ENCODE data around the gene EHMT1. TPM values are rescaled to one million over a fixed set of nuclear protein-coding genes. Genes with fewer than 3 reads are reported as not detected.

EHMT1 gene
- total and polyA plus RNA-seq, 2 donors, result 44.7 to 48.6 TPM

DNA sequence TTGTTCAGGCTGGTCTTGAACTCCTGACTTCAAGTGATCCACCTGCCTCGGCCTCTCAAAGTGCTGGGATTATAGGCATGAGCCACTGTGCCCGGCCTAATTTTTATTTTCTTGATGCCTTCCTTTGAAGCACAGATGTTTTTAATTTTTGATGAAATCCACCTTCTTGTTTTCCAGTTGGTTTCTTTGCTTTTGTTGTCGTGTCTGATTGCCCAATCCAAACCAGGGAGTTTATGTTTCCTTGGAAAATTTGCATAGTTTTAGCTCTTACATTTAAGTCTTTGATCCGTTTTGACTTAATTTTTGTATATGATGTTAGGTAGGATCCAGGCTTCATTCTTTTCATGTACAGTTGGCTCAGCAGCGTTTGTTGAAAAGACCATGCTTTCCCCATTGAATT, 15.2 kb downstream of the EHMT1 start:
- DNase-seq (ENCODE audit: extremely low spot score), result no peak
- H3K4me3 ChIP-seq (ENCODE audit: low read depth, low read length), result no peak overlapping the region
- no peak overlapping the region for H3K27ac ChIP-seq (ENCODE audit: low read depth)
- WGBS, result 71% methylated on average over 5 of the region's 5 CpGs
- H3K4me1 ChIP-seq (ENCODE audit: insufficient read depth), result no peaks in the 10 kb centered on the region
- H3K36me3 ChIP-seq (ENCODE audit: insufficient read depth), result no peaks in the 10 kb centered on the region

DNA sequence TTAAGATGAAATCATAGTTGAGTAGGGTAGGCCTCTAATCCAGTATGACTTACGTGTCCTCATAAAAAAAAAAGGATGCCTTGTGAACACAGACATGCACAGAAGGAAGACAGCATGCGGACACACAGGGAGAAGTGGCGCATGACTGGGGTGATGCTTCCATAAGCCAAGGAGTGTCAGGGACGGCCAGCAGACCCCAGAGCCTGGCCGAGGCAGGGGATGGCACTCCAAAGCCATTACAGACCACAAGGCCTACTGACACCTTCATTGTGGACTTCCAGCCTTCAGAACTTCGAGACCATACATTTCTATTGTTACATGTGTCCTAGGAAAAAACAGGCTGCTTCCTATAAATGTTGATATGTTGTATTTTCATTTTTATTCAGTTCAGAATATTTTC, 19.9 kb downstream of the EHMT1 start:
- no peaks in the 10 kb centered on the region for H3K4me1 ChIP-seq (ENCODE audit: insufficient read depth)
- no peaks in the 10 kb centered on the region for H3K36me3 ChIP-seq (ENCODE audit: insufficient read depth)
- H3K4me3 ChIP-seq (ENCODE audit: low read depth, low read length), result no peak overlapping the region
- no peak for DNase-seq (ENCODE audit: extremely low spot score)
- 90% methylated on average over 6 of the region's 6 CpGs for WGBS
- H3K27ac ChIP-seq (ENCODE audit: low read depth), result no peak overlapping the region

DNA sequence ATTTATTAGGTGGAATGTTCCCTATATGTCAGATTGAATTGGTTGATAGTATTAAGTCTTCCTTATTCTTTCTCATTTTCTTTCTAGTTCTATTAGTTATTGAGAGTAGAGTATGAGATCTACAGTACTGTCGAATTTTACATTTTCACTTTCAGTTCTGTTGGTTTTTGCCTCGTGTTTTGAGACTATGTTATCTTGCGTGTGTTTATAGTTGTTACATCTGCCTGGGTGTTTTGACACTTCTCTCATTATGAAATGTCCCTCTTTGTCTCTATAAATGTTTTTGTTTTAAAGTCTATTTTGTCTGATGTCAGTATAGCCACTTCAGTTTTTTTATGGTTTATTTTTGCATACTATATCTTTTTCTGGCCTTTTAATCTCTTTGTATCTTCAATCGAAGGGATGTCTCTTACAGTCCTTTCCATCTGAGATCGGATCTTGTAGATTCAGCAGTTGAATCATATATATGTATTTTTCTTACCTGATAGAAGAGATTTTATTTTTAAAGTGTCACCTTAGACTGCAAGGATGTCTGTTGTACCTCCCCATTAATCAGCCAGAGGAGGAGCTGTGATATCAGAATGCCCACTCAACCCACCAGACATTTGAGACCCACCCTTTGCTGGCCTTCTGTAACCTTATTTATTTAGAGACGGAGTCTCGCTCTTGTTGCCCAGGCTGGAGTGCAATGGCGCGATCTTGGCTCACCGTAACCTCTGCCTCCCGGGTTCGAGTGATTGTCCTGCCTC, 20.7 kb downstream of the EHMT1 start:
- DNase-seq (ENCODE audit: extremely low spot score), result no peak
- 74% methylated on average over 12 of the region's 12 CpGs for WGBS
- H3K4me1 ChIP-seq (ENCODE audit: insufficient read depth), result no peaks in the 10 kb centered on the region
- no peaks in the 10 kb centered on the region for H3K36me3 ChIP-seq (ENCODE audit: insufficient read depth)
- H3K4me3 ChIP-seq (ENCODE audit: low read depth, low read length), result no peak overlapping the region
- peak overlapping the region; percentile 52 for H3K27ac ChIP-seq (ENCODE audit: low read depth)

DNA sequence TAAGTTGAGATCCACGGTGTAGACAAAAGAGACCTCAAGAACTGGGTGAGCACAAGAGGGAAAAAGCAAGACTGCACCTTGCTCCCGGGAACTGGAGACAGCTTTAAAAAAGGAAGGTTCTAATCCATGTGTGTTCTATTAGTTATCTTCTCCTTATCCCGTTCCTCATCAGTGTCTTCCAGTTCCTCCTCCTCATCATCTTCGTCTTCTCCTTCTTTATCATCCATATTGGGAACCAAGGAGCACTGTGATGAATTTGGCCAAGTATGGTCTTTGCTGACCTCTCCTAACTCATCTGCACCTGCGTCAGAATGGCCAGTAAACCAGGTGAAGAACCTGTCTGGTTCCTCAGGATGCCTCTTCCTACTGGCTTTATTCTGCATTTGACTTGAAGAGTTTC, 22.1 kb downstream of the EHMT1 start:
- H3K4me3 ChIP-seq (ENCODE audit: low read depth, low read length), result no peak overlapping the region
- DNase-seq (ENCODE audit: extremely low spot score), result no peak
- WGBS, result 96% methylated on average over 5 of the region's 5 CpGs
- H3K4me1 ChIP-seq (ENCODE audit: insufficient read depth), result no peaks in the 10 kb centered on the region
- no peak overlapping the region for H3K27ac ChIP-seq (ENCODE audit: low read depth)
- no peaks in the 10 kb centered on the region for H3K36me3 ChIP-seq (ENCODE audit: insufficient read depth)

DNA sequence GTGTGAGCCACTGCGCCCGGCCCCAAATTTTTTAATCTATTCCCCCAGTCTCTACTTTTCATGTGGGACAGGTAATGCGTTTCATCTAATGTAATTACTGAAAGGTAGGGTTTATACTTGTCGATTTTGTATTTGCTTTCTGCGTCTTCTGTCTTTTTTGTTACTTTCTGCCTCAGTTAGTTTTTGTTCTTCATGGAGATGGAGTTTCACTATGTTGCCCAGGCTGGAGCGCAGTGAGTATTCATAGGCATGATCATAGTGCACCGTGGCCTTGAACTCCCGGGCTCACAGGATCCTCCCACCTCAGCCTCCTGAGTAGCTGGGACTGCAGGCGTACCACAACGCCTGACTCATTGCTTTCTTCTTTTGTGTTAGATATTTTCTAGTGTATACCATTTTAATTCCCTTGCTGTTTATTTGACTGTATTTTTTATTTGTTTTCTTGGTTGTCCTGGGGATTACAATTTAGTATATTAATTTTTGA, 23.4 kb downstream of the EHMT1 start:
- no peaks in the 10 kb centered on the region for H3K4me1 ChIP-seq (ENCODE audit: insufficient read depth)
- H3K36me3 ChIP-seq (ENCODE audit: insufficient read depth), result no peaks in the 10 kb centered on the region
- no peak overlapping the region for H3K4me3 ChIP-seq (ENCODE audit: low read depth, low read length)
- H3K27ac ChIP-seq (ENCODE audit: low read depth), result no peak overlapping the region
- WGBS, result 95% methylated on average over 10 of the region's 10 CpGs
- DNase-seq (ENCODE audit: extremely low spot score), result no peak

DNA sequence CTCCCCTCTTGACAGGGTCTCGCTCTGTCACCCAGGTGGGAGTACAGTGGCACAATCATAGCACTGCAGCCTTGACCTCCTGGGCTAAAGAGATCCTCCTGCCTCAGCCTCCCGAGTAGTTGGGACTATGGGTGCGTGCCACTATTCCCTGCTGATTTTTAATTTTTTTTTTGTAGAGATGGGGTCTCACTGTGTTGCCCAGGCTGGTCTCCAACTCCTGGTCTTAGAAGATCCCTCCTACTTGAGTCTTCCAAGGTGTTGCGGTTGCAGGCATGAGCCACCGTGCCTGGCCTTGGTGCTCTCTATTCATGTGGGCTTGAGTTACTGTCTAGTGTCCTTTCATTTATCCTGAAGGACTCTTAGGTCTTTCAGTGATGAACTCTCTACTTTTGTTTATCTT, 24.1 kb downstream of the EHMT1 start:
- Histone ChIP-seq H3K4me1 (ENCODE audit: insufficient read depth) (no peaks in the 10 kb centered on the region), H3K4me3 (ENCODE audit: low read depth, low read length) (no peak overlapping the region), H3K27ac (ENCODE audit: low read depth) (no peak overlapping the region), H3K36me3 (ENCODE audit: insufficient read depth) (no peaks in the 10 kb centered on the region)
- 97% methylated on average over 5 of the region's 5 CpGs for WGBS
- DNase-seq (ENCODE audit: extremely low spot score), result no peak

DNA sequence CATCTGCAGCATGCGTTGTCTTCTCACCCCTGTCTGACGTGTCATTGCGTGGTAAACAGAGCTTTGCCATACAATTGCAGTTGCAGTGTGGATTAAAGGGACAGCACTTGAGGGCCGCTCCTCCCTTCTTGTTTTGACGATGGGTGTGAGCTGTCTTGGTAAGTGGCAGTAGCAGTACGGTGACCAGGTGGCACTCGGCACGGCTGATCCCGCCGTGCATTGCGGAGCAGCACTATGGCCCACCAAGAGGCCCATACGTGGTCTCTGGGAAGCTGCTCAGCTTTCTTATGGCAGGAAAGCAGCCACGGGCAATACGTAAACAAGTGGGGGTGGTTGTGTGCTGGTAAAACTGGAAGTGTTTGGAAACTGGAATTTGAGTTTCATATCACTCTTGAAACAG, 25.1 kb downstream of the EHMT1 start:
- H3K27ac ChIP-seq (ENCODE audit: low read depth), result no peak overlapping the region
- WGBS, result 90% methylated on average over 14 of the region's 14 CpGs
- no peak overlapping the region for H3K4me3 ChIP-seq (ENCODE audit: low read depth, low read length)
- no peak for DNase-seq (ENCODE audit: extremely low spot score)
- no peaks in the 10 kb centered on the region for H3K4me1 ChIP-seq (ENCODE audit: insufficient read depth)
- no peaks in the 10 kb centered on the region for H3K36me3 ChIP-seq (ENCODE audit: insufficient read depth)

DNA sequence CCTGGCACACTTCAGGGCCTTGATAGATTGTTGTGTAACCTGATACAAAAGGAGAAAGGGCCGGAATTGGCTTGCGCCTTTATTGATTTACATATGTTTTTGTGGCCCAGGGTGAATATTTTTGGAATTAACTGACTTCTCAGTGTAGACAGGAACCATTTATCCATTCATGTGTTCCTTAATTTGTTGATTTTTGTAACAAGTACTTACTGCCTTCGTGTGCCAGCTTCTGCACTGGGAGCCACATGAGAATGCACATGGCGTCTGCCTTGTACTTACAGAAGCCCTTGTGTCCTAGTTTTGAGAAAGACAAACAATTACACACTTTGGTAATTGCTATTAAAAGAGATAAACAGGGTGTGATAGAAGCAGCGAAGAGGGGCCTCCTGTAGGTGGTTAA, 26.4 kb downstream of the EHMT1 start:
- WGBS, result 91% methylated on average over 5 of the region's 5 CpGs
- Histone ChIP-seq H3K4me3 (ENCODE audit: low read depth, low read length) (no peak overlapping the region), H3K36me3 (ENCODE audit: insufficient read depth) (no peaks in the 10 kb centered on the region)

DNA sequence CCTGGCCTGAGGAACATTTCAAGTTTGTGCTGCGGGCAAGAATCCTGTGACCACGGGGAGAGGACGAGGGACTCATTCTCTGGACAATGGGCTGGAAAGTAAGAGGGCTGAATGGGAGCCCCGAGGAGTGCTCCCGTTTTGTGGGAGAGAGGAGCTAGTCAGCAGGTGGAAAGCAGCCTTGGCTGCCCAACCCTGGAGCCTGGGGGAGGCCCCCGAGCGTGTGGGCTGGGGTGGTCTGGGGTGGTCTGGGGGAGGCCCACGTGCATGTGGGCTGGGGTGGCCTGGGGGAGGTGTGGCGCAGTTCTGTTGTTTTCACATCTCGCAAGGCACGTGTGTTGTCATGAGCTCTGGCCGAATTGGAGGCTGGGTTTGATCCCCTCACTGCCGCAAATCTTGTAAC, 27.5 kb downstream of the EHMT1 start:
- no peaks in the 10 kb centered on the region for H3K36me3 ChIP-seq (ENCODE audit: insufficient read depth)
- no peak overlapping the region for H3K27ac ChIP-seq (ENCODE audit: low read depth)
- no peak overlapping the region for H3K4me3 ChIP-seq (ENCODE audit: low read depth, low read length)
- H3K4me1 ChIP-seq (ENCODE audit: insufficient read depth), result no peaks in the 10 kb centered on the region
- 91% methylated on average over 13 of the region's 13 CpGs for WGBS
- no peak for DNase-seq (ENCODE audit: extremely low spot score)

More for the DNA sequence above, 26.4 kb downstream of the EHMT1 start:
- Histone ChIP-seq H3K27ac (ENCODE audit: low read depth) (no peak overlapping the region), H3K4me1 (ENCODE audit: insufficient read depth) (no peaks in the 10 kb centered on the region)
- no peak for DNase-seq (ENCODE audit: extremely low spot score)

DNA sequence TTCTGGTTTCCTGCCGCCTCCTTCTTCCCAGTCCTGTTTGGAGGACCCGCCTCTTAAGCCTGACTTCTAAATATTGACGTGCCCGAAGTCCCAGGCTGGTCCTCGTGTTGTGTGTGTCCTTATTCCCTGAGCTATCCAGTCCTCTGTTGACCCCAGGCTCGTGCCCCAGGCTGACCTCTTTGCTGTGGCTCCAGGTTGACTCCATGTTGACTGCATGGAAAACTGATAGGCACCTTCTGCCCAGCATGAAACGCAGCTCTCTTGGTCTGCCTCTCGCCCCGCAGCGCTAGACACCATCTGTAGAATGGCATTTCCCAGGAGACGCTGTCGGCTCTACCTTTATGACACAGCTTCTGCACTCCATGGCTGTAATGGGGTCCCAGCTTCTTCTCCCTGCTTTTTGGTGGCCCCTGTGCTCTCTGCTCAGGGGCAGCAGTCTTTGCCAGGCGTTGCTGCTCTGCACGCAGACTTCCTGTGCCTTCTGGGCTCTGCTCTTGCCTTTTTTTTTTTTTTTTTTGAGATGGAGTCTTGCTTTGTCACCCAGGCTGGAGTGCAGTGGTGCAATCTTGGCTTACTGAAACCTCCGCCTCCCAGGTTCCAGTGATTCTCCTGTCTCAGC, 28.4 kb downstream of the EHMT1 start:
- DNase-seq (ENCODE audit: extremely low spot score), result no peak
- H3K4me3 ChIP-seq (ENCODE audit: low read depth, low read length), result no peak overlapping the region
- 79% methylated on average over 15 of the region's 15 CpGs for WGBS

DNA sequence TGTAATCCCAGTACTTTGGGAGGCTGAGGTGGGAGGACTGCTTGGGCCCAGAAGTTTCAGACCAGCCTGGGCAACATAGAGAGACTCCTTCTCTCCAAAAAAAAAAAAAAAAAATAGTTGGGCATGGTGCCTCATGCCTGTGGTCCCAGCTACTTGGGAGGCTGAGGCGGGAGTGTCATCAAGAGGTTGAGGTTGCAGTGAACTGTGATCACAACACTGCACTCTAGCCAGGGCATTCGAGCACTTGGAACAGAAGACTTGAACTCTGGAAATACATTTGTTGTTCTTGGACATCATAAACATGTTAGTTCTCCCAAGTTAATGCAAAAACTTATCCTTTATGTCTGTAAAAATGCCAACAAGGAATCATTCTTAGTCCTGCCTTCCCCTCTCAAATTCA, 29.6 kb downstream of the EHMT1 start:
- DNase-seq (ENCODE audit: extremely low spot score), result no peak
- Histone ChIP-seq H3K27ac (ENCODE audit: low read depth) (no peak overlapping the region), H3K4me3 (ENCODE audit: low read depth, low read length) (no peak overlapping the region), H3K4me1 (ENCODE audit: insufficient read depth) (no peaks in the 10 kb centered on the region), H3K36me3 (ENCODE audit: insufficient read depth) (no peaks in the 10 kb centered on the region)
- 71% methylated on average over 2 of the region's 2 CpGs for WGBS

More for the DNA sequence above, 28.4 kb downstream of the EHMT1 start:
- Histone ChIP-seq H3K27ac (ENCODE audit: low read depth) (no peak overlapping the region), H3K4me1 (ENCODE audit: insufficient read depth) (no peaks in the 10 kb centered on the region), H3K36me3 (ENCODE audit: insufficient read depth) (no peaks in the 10 kb centered on the region)

DNA sequence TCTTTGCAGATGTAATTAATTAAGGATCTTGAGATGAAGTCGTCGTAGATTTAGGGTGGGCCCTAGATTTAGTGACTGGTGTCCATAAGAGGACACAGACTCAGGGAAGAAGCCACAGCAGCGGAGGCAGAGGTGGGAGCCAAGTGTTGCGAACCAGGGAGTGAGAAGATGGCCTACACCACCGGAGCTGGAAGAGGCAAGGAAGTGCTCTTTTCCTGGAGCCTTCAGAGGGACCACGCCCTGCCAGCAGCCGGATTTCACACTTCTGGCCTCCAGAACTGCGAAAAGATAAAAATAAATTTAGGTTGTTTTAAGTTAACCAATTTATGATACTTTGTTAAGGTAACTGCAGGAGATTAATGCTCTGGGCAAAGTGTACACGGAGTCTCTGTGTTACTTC, 30.7 kb downstream of the EHMT1 start:
- H3K27ac ChIP-seq (ENCODE audit: low read depth), result no peak overlapping the region
- H3K4me3 ChIP-seq (ENCODE audit: low read depth, low read length), result no peak overlapping the region
- no peaks in the 10 kb centered on the region for H3K4me1 ChIP-seq (ENCODE audit: insufficient read depth)
- DNase-seq (ENCODE audit: extremely low spot score), result no peak
- H3K36me3 ChIP-seq (ENCODE audit: insufficient read depth), result no peaks in the 10 kb centered on the region
- WGBS, result 87% methylated on average over 9 of the region's 9 CpGs

DNA sequence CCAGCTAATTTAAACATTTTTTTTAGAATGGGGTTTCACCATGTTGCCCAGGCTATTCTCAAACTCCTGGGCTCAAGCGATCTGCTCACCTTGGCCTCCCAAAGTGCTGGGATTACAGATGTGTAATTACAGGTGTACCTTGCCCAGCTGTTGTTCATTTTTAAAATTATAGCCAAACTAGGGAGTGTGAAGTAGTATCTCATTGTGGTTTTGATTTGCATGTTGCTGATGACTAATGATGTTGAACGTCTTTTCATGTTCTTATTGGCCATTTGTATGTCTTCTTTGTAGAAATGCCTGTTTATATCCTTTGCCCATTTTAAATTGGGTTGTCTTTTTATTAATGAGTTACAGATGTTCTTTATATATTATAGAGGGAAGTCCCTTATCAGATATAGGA, 31.5 kb downstream of the EHMT1 start:
- no peak for DNase-seq (ENCODE audit: extremely low spot score)
- Histone ChIP-seq H3K4me3 (ENCODE audit: low read depth, low read length) (no peak overlapping the region), H3K27ac (ENCODE audit: low read depth) (no peak overlapping the region), H3K36me3 (ENCODE audit: insufficient read depth) (no peaks in the 10 kb centered on the region), H3K4me1 (ENCODE audit: insufficient read depth) (no peaks in the 10 kb centered on the region)
- 95% methylated on average over 2 of the region's 2 CpGs for WGBS

DNA sequence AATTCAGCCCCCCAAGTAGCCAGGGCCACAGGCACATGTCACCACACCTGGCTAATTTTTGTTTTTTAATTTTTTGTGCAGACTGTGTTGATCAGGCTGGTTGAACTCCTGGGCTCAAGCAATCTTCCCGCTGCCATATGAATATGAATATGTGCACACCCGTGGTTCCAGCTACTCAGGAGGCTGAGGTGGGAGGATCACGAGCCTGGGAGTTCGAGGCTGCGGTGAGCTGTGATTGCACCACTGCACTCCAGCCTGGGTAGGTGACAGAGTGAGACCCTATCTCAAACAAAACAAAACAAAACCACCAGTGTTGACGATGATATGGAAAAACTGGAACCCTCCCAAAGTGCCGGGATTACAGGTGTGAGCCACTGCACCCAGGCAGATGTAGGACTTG, 32.0 kb downstream of the EHMT1 start:
- no peak for DNase-seq (ENCODE audit: extremely low spot score)
- H3K4me1 ChIP-seq (ENCODE audit: insufficient read depth), result no peaks in the 10 kb centered on the region
- H3K27ac ChIP-seq (ENCODE audit: low read depth), result no peak overlapping the region
- no peak overlapping the region for H3K4me3 ChIP-seq (ENCODE audit: low read depth, low read length)
- H3K36me3 ChIP-seq (ENCODE audit: insufficient read depth), result no peaks in the 10 kb centered on the region
- WGBS, result 94% methylated on average over 7 of the region's 7 CpGs
